ENCODE data around the gene NSDHL.

NSDHL gene

GRCh38 chrX:152876931-152877840, 46.3 kb downstream of the NSDHL start:
- TF ChIP-seq EZH2 (IDR thresholded peaks at IDR 0.05) (no peak), POLR2AphosphoS5 (IDR thresholded peaks at IDR 0.05; ENCODE audit: borderline replicate concordance, low read depth, low read length) (no peak), FOXP2 (optimal IDR thresholded peaks at IDR 0.05; ENCODE audit: control extremely low read depth, extremely low read length, insufficient read depth) (no peak)
- no peaks in the 10 kb centered on the region for H3K9me3 ChIP-seq (ENCODE audit: low read depth, low read length)
- H3K36me3 ChIP-seq (ENCODE audit: insufficient read depth, low read length) = no peaks in the 10 kb centered on the region
- H3K27ac ChIP-seq = no peak overlapping the region
- H3K4me3 ChIP-seq = no peak overlapping the region
- no peak for DNase-seq (ENCODE audit: low read depth, low spot score)
- no peak overlapping the region for H3K9ac ChIP-seq (ENCODE audit: insufficient read length)

- DNase-seq (ENCODE audit: low read depth, low spot score) = no peak
- Histone ChIP-seq H3K4me3 (no peak overlapping the region), H3K9ac (ENCODE audit: insufficient read length) (no peak overlapping the region), H3K36me3 (ENCODE audit: insufficient read depth, low read length) (no peaks in the 10 kb centered on the region), H3K9me3 (ENCODE audit: low read depth, low read length) (no peaks in the 10 kb centered on the region), H3K27ac (no peak overlapping the region)
- TF ChIP-seq EZH2 (IDR thresholded peaks at IDR 0.05) (no peak), POLR2AphosphoS5 (IDR thresholded peaks at IDR 0.05; ENCODE audit: borderline replicate concordance, low read depth, low read length) (no peak), FOXP2 (optimal IDR thresholded peaks at IDR 0.05; ENCODE audit: control extremely low read depth, extremely low read length, insufficient read depth) (no peak)
Measured at GRCh38 chrX:152878976-152879755, 48.3 kb downstream of the NSDHL start.

GRCh38 chrX:152881289-152881688, 50.4 kb downstream of the NSDHL start:
- no peaks in the 10 kb centered on the region for H3K9me3 ChIP-seq (ENCODE audit: low read depth, low read length)
- H3K36me3 ChIP-seq (ENCODE audit: insufficient read depth, low read length) = no peaks in the 10 kb centered on the region
- TF ChIP-seq EZH2 (IDR thresholded peaks at IDR 0.05) = no peak
- no peak for TF ChIP-seq FOXP2 (optimal IDR thresholded peaks at IDR 0.05; ENCODE audit: control extremely low read depth, extremely low read length, insufficient read depth)
- TF ChIP-seq POLR2AphosphoS5 (IDR thresholded peaks at IDR 0.05; ENCODE audit: borderline replicate concordance, low read depth, low read length) = no peak
- no peak overlapping the region for H3K4me3 ChIP-seq
- H3K9ac ChIP-seq (ENCODE audit: insufficient read length) = no peak overlapping the region
- H3K27ac ChIP-seq = no peak overlapping the region
- DNase-seq (ENCODE audit: low read depth, low spot score) = no peak

GRCh38 chrX:152884171-152884570, 53.3 kb downstream of the NSDHL start:
- TF ChIP-seq FOXP2 (optimal IDR thresholded peaks at IDR 0.05; ENCODE audit: control extremely low read depth, extremely low read length, insufficient read depth) (no peak), EZH2 (IDR thresholded peaks at IDR 0.05) (no peak), POLR2AphosphoS5 (IDR thresholded peaks at IDR 0.05; ENCODE audit: borderline replicate concordance, low read depth, low read length) (no peak)
- no peaks in the 10 kb centered on the region for H3K36me3 ChIP-seq (ENCODE audit: insufficient read depth, low read length)
- H3K9me3 ChIP-seq (ENCODE audit: low read depth, low read length) = no peaks in the 10 kb centered on the region
- no peak for DNase-seq (ENCODE audit: low read depth, low spot score)
- H3K4me3 ChIP-seq = no peak overlapping the region
- H3K9ac ChIP-seq (ENCODE audit: insufficient read length) = no peak overlapping the region
- no peak overlapping the region for H3K27ac ChIP-seq

- Histone ChIP-seq H3K27ac (no peak overlapping the region), H3K4me3 (no peak overlapping the region), H3K9me3 (ENCODE audit: low read depth, low read length) (no peaks in the 10 kb centered on the region), H3K36me3 (ENCODE audit: insufficient read depth, low read length) (no peaks in the 10 kb centered on the region), H3K9ac (ENCODE audit: insufficient read length) (no peak overlapping the region)
- TF ChIP-seq POLR2AphosphoS5 (IDR thresholded peaks at IDR 0.05; ENCODE audit: borderline replicate concordance, low read depth, low read length) (no peak), FOXP2 (optimal IDR thresholded peaks at IDR 0.05; ENCODE audit: control extremely low read depth, extremely low read length, insufficient read depth) (no peak), EZH2 (IDR thresholded peaks at IDR 0.05) (no peak)
- DNase-seq (ENCODE audit: low read depth, low spot score) = no peak
Measured at GRCh38 chrX:152886716-152887115, 55.9 kb downstream of the NSDHL start.

- no peak for TF ChIP-seq POLR2AphosphoS5 (IDR thresholded peaks at IDR 0.05; ENCODE audit: borderline replicate concordance, low read depth, low read length)
- TF ChIP-seq FOXP2 (optimal IDR thresholded peaks at IDR 0.05; ENCODE audit: control extremely low read depth, extremely low read length, insufficient read depth) = no peak
- TF ChIP-seq EZH2 (IDR thresholded peaks at IDR 0.05) = no peak
- H3K36me3 ChIP-seq (ENCODE audit: insufficient read depth, low read length) = no peaks in the 10 kb centered on the region
- no peak for DNase-seq (ENCODE audit: low read depth, low spot score)
Measured at GRCh38 chrX:152892499-152892898, 61.6 kb downstream of the NSDHL start.

GRCh38 chrX:152892999-152893891, 62.4 kb downstream of the NSDHL start:
- Histone ChIP-seq H3K4me3 (no peak overlapping the region), H3K27ac (no peak overlapping the region), H3K9ac (ENCODE audit: insufficient read length) (no peak overlapping the region), H3K36me3 (ENCODE audit: insufficient read depth, low read length) (no peaks in the 10 kb centered on the region), H3K9me3 (ENCODE audit: low read depth, low read length) (no peaks in the 10 kb centered on the region)
- DNase-seq (ENCODE audit: low read depth, low spot score) = no peak
- TF ChIP-seq FOXP2 (optimal IDR thresholded peaks at IDR 0.05; ENCODE audit: control extremely low read depth, extremely low read length, insufficient read depth) (no peak), POLR2AphosphoS5 (IDR thresholded peaks at IDR 0.05; ENCODE audit: borderline replicate concordance, low read depth, low read length) (no peak), EZH2 (IDR thresholded peaks at IDR 0.05) (no peak)

More at GRCh38 chrX:152892499-152892898, 61.6 kb downstream of the NSDHL start:
- Histone ChIP-seq H3K4me3 (no peak overlapping the region), H3K9me3 (ENCODE audit: low read depth, low read length) (no peaks in the 10 kb centered on the region), H3K9ac (ENCODE audit: insufficient read length) (no peak overlapping the region), H3K27ac (no peak overlapping the region)

Data from SK-N-MC (cell line).